NCI-H1048 (cell line): ENCODE measurements around the gene OCEL1.

Experiments
- DNase-seq: peaks from one replicate; lab custom pipeline; 2025; lab: John Stamatoyannopoulos, UW

OCEL1 gene

DNA sequence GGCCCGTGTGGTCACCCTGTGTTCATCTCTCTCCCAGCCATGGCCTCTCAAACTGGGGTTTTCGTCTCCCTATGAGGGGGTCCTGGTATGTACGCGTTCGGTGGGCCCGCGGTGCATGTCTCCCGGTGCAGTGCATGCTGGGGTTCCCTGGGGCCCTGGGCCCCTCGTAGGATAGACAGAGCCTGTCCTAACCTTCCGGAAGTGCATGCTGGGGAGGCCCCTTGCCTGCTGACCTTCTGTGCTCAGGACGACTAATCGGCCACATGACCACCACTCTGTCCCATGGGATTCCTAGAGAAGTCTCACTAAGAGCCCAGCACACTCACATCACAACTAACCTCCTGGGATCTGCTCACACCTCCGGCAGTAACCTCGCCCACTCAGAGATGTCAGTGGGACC is 15.7 kb upstream of the OCEL1 start:
- no peak for DNase-seq

DNA sequence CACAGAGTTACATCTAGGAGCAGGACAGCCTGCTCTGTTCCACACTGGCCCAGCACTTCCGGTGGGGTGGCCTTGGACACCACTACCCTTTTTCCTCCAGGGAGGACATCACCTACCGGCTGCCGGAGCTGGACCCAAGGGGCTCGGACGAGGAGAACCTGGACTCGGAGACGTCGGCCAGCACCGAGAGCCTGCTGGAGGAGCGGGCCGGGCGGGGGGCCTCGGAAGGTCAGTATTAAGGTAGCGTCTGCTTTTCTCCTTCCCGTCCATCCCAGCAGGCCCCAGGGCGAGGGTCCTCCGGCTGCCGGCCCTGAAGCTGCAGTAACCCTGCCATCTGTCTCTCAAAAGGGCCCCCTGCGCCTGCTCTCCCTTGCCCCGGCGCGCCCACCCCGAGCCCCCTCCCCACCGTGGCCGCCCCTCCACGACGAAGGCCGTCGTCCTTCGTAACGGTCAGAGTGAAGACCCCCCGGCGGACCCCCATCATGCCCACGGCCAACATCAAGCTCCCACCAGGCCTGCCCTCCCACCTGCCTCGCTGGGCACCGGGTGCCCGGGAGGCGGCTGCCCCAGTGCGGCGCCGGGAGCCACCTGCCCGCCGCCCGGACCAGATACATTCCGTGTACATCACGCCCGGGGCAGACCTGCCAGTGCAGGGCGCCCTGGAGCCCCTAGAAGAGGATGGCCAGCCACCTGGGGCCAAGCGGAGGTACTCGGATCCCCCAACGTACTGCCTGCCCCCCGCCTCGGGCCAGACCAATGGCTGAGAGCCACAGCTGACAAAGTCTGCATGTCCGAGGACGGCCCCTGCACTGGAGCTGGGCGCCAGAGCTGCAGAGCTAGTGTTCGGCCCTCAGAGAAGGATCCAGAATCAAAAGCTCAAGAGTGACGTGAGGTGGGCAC is 14.2 kb upstream of the OCEL1 start:
- no peak for DNase-seq

GRCh38 chr19:17213334-17213733 is 12.7 kb upstream of the OCEL1 start:
- DNase-seq = no peak

DNA sequence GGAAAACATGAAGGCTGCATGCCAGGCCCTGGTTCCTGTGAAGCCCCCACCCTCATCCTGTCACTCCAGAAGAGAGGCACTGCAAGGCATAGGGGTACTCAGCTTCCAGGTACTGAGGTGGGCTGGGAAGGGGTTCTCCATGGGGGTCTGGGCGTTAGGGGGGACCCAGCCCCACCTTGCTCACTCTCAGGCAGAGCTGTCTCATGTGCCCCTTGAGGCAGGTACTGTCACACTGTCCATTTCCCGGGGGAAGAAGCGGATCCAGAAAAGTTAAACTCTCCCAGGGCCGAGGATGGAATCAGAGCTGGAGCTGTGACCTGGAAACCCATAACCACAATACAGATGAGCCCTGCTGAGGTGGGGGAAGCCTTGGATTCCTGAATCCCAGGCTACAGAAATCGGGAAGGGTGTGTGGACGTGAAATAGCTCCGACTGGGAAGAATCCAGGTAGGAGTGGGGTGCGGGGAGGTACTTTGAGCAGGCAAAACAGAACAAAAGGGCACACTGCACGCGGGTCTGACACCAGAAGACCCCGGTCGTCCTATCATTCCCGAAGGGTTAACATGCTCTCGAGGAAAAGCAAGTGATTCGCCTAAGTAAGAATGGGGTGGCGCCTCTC is 11.4 kb upstream of the OCEL1 start:
- no peak for DNase-seq

GRCh38 chr19:17215127-17215971 is 10.7 kb upstream of the OCEL1 start, which contains the start of gene USE1:
USE1 (plus strand) TSS chr19:17215357; CDS start chr19:17215406, 49 bp downstream.
- peak; percentile 80 for DNase-seq

DNA sequence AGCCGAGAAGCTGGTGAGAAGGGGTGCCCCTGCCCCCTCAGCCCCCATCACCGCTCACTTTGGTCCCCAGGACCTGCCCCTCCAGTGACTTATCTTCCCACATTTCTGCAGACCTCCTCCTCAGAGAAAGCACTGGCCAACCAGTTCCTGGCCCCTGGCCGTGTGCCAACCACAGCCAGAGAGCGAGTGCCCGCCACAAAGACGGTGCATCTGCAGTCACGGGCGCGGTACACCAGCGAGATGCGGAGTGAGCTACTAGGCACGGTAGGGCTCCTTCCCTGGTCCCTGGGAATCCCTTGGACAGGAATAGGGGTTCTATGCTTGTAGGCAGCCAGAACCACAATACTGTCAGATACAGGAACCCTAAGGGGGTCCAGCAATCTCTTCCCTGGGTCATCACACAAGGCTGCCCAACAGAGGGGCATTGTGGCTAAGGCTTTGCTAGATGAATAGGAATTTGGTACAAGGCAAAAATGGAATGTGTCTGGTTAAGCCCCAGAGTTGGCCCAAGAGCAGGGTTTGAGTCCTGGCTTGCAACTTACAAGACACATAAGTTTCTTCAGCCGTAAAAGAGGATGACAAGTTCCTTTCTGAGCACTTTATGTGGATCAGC is 9.9 kb upstream of the OCEL1 start:
- DNase-seq = no peak

- no peak for DNase-seq
Observed at GRCh38 chr19:17219286-17219685, 6.7 kb upstream of the OCEL1 start.

DNA sequence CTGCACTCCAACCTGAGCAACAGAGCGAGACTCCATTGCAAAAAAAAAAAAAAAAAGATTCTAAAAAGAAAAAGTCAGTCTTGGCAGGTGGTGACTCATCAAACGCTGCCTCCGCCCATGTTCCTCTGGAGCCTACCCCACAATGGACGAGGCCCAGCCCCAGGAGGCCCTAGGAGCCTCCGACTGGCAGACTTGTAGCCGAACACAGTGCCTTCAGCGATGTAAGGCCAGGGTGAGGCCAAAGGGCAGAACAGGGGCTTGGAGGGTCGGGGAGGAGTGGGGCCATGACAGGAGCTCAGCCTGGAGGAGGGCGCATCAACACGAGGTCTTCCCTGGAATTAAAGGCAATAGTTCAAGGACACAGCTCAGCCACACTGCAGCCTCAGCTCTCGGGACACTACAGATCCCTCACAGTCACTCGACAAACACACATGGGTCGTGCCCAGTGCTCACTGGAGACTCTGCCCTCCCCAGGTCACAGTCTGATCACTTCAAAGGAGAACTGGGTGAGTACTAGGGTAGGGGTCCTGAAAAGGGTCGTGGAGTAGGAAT is 5.7 kb upstream of the OCEL1 start:
- DNase-seq = no peak

GRCh38 chr19:17225053-17225452 is 973 bp upstream of the OCEL1 start:
- DNase-seq = no peak

- no peak for DNase-seq
Observed at GRCh38 chr19:17227798-17228367, 1.9 kb downstream of the OCEL1 start.

GRCh38 chr19:17229890-17230289 is 3.9 kb downstream of the OCEL1 start:
- no peak for DNase-seq

DNA sequence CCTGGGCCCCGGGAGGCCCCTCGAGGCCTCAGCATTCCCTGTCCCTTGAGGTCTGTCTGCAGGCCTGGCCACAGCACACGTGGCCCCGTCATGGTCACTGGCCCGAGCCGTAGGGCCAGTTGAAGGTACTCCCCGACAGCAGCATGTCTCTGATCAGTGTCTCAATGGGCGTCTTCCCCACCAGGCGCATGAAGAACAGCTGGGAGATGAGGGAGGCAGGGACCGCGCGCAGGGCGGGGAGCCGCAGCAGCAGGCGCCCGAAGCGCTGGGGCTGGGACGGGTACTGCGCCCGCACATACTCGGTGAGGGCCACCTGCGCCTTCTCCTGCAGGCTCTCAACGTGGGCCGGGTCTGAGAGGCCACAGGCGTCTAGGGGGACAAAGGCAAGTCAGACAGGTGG is 6.2 kb downstream of the OCEL1 start:
- DNase-seq = no peak

DNA sequence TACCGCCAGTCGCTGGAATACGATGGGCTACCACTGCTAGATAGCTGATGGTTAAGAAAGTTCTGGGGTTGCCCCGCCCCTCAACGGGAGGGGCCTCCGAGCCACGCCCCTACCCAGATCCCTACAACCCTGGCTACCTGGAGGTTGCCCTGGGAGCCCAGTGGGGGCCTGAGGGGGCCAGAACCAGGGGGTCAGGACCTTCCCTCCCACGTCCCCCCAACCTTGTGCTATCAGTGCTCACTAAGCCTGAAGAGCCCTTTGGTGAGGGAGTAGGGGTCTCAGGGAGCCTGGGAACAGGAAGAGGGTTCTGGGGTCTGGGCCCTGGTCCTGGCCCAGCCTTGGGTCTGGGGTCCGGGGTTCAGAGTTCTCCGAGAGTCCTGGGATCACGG is 8.9 kb downstream of the OCEL1 start:
- DNase-seq = no peak

DNA sequence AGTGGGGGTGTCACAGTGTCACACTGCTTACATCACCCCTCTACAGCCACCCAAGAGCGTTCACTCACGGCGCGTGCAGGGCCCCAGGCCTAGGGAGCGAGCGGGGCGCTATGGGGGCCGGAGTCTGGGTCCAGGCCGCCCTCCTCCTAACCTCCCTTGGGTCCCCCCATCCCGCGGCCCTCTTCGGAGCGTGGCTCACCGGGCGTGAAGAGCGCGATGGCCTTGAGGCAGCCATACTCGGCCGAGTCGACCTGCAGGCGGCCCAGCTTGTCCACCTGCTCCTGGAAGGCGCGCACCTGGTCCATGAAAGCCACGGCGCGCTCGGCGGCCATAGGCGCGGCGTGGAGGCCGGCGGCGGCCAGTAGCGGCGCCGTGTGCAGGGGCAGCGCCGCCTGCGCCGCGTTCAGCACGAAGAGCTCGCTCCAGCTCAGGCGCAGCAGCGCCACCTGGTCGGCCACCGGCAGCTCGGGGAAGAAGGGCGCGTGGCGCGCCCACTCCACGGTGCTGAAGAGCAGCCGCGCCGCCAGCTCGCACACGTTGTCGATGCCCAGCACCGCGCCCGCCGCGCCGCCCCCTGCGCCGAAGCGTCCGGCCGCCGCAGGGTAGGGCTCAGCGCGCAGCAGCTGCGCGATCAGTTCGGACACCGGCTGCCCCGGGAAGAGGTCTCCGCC is 9.4 kb downstream of the OCEL1 start:
- no peak for DNase-seq

- no peak for DNase-seq
Observed at GRCh38 chr19:17235971-17236777, 10.1 kb downstream of the OCEL1 start.

DNA sequence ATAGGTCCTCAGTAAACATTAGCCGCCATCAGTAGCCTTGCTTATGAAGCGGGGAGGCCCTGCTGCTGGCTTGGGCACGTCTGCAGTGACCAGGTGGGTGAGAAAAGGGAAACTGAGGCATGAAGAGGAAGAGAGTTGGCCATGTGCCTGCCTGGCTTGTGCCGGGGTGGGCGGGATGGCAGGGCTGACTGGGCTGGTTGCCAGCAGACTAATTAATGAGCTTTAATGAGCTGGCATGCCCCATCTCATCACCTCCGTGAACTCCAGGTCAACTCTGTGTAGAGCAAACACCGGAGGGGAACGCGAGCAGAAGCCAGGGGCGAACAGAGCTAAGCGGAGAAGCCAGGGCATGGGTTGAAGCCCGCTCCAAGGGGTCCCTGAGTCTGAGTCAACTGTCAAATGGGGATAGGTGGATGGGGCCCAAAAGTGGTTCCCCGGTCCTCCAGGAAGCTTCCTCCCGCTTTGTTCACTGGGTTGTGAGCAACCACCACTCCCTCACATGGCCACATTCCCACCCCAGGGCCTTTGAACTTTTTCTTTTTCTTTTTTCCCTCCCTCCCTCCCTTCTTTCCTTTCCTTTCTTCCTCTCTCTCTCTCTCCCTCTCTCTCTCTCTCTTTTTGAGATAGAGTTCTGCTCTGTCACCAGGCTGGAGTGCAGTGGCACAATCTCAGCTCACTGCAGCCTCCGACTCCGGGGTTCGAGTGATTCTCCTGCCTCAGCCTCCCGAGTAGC is 11.0 kb downstream of the OCEL1 start:
- DNase-seq = no peak

DNA sequence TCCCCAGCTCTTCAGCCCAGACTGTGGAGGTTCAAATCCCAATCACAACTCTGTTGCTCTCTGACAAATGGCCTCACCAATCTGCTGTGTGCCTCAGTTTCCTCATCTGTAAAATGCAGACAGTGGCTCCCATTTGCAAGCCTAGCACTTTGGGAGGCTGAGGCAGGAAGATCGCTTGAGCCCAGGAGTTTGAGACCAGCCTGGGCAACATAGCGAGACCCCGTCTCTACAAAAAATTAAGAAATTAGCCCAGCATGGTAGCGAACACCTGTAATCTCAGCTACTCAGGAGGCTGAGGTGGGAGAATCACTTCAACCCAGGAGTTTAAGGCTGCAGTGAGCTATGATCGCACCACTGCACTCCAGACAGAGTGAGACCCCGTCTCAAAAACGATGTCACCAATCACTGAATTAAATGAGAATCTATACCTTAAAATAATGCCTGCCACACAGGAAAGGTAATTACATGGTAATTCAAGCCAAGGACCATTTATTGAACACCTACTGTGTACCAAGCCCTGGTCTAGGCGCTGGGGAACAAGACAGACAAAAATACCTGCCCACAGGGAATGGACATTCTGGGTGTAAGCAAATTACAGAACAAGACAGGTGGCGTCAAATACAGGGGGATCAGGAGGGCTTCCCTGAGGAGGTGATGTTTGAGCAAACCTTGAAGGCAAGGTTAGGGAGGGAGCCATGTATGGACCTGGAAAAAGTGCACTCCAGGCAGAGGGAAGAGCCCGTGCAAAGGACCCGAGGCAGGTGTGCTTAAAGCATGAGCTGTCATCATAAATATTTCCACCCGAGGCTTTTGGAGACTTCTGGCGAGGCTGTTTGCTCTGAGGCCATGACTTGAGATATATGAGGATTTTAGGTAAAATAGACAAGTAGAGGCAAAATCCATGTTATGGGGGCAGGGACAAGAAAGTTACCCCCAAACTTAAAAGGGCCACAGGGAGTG is 12.0 kb downstream of the OCEL1 start:
- DNase-seq = no peak

DNA sequence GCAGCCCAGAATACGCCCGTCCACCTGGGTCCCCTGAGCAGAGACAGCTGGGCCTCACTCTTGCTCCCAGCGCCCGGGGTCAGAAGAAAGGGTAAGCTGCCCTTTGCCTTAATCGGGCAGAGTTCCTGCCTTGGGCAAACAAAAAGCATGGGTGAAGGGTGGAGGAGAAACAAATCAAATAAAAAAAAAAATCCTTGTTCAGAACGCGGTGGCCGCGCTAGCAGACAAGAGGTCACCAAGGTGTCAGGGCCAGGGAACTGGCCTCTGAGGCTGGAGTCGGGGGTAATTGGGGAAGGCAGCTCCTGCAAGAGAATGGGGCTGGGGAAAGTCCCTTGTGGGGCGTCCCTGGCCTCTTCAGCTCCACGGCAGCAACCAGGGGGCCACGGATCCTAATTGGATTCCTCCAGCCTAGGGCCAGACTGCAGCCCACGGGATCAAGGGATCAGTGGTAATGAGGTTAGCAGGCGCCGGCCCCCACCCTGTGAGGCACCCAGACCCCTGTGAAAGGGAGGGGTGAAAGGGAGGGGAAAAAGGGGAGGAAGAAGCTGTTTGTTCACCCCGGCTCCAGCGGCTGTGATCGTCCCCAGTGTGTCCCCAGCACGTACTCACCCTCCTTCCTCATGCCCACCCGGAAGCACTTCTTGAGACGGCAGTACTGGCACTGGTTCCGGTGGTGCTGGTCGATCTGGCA is 14.2 kb downstream of the OCEL1 start:
- DNase-seq = no peak
